ENCODE results near the gene FDX1. TPM values are rescaled to one million over a fixed set of nuclear protein-coding genes. Genes with fewer than 3 reads are reported as not detected.

FDX1 gene
- total and polyA plus RNA-seq, 2 of the 8 experiments (the other 6 are each of a cell fraction or from before 2014, with no cell fraction given): 3.7 to 9.6 TPM

GRCh38 chr11:110478410-110478809 is 48.7 kb downstream of the FDX1 start:
- no peak overlapping the region for H3K4ac ChIP-seq (replicated peaks; ENCODE audit: insufficient read length, low read depth, low read length)
- H3K4me2 ChIP-seq (ENCODE audit: insufficient read depth in 1 of 2, low read depth in 2 of 2, low read length in 2 of 2): no peak overlapping the region; a peak in 2 of 4 replicates
- DNase-seq (ENCODE audit: low read depth in 1 of 2, low spot score in 2 of 2): peak in 1 of 2 experiments; percentile 88
- no peak overlapping the region for H2AFZ ChIP-seq (ENCODE audit: low read length)
- H2BK5ac ChIP-seq (ENCODE audit: low read depth, low read length): no peak overlapping the region
- H3K27ac ChIP-seq (ENCODE audit: low read depth, low read length): no peak overlapping the region
- H3K9me3 ChIP-seq (ENCODE audit: insufficient read depth in 2 of 2, low read depth in 1 of 2, low read length in 1 of 2): no peaks in the 10 kb centered on the region
- H4K8ac ChIP-seq (ENCODE audit: extremely low read depth, insufficient read depth, low read length): no peak overlapping the region
- no peaks in the 10 kb centered on the region for H3K79me1 ChIP-seq (ENCODE audit: low read depth, low read length)
- peaks cover 2 to 10% (median 4%) of the 10 kb centered on the region in 4 experiments for H3K4me1 ChIP-seq (replicated peaks in 1 of 4; ENCODE audit: control insufficient read depth in 3 of 4, insufficient read depth in 4 of 4, low read length in 3 of 4)
- H3K36me3 ChIP-seq (ENCODE audit: control insufficient read depth in 2 of 4, insufficient read depth in 4 of 4, low read length in 3 of 4): no peaks in the 10 kb centered on the region
- FAIRE-seq: peak; percentile 85
- no peak overlapping the region for H3K23ac ChIP-seq (ENCODE audit: insufficient read length)
- H3K18ac ChIP-seq (ENCODE audit: extremely low read depth, low read length): no peak overlapping the region
- H4K20me1 ChIP-seq (replicated peaks in 1 of 2; ENCODE audit: control insufficient read depth in 1 of 2, insufficient read depth in 2 of 2, low read length in 2 of 2): no peaks in the 10 kb centered on the region
- H3K79me2 ChIP-seq (ENCODE audit: control insufficient read depth in 1 of 2, insufficient read depth in 2 of 2, low read length in 2 of 2): no peaks in the 10 kb centered on the region
- no peak overlapping the region for H2BK12ac ChIP-seq (ENCODE audit: low read depth, low read length)
- no peak overlapping the region for H3K9ac ChIP-seq (replicated peaks in 1 of 4; ENCODE audit: extremely low read depth in 1 of 4, low read depth in 3 of 4, low read length in 3 of 4)
- H2BK120ac ChIP-seq (replicated peaks; ENCODE audit: low read depth, low read length): no peak overlapping the region
- WGBS, 2 experiments (ENCODE audit: extremely low coverage in 1 of 2, insufficient coverage in 1 of 2, insufficient read length in 1 of 2, insufficient replicate concordance in 2 of 2, low coverage in 1 of 2, low lambda C conversion rate in 2 of 2, missing lambda C conversion rate in 1 of 2): 42% methylated on average over 12 of the region's 12 CpGs; no CpG with 5 or more reads in 1 of the 2 experiments
- H2AK5ac ChIP-seq (ENCODE audit: low read depth, low read length): no peak overlapping the region
- H3K56ac ChIP-seq (replicated peaks; ENCODE audit: insufficient read length, low read depth, low read length): no peak overlapping the region
- no peaks in the 10 kb centered on the region for H3K23me2 ChIP-seq (ENCODE audit: low read depth, low read length)
- H3K14ac ChIP-seq (ENCODE audit: insufficient read length): no peak overlapping the region
- POLR2A ChIA-PET (ENCODE audit: partially characterized antibody): no interaction called here
- no peaks in the 10 kb centered on the region for H3K27me3 ChIP-seq (replicated peaks in 1 of 4; ENCODE audit: control insufficient read depth in 3 of 4, extremely low read depth in 1 of 4, insufficient read depth in 3 of 4, low read length in 3 of 4)
- H2BK15ac ChIP-seq (ENCODE audit: low read length): no peak overlapping the region
- 0 out of 2 replicates have a peak overlapping the region, but pooled peaks have one; percentile 52 for H2BK20ac ChIP-seq (ENCODE audit: low read length)
- H3K4me3 ChIP-seq (ENCODE audit: extremely low read depth in 1 of 4, insufficient read depth in 2 of 4, low read depth in 3 of 4, low read length in 4 of 4): no peak overlapping the region
- H4K5ac ChIP-seq (ENCODE audit: insufficient read length, low read depth, low read length): no peak overlapping the region
- no peak overlapping the region for H4K91ac ChIP-seq (replicated peaks; ENCODE audit: insufficient read length, low read length)
- CTCF ChIA-PET (ENCODE audit: partially characterized antibody): interaction anchor here (0.6 to 3.3 kb wide), 48 partner anchors 10 to 951 kb away, joined by 3 to 39 read pairs (median 4); no protein-coding TSS in a partner anchor
- no peak for TF ChIP-seq JUN (IDR thresholded peaks at IDR 0.05; ENCODE audit: low read depth, low read length)
- no peak for TF ChIP-seq ATF3 (IDR thresholded peaks at IDR 0.05; ENCODE audit: insufficient read depth, low read depth, low read length)
- TF ChIP-seq SIRT6 (IDR thresholded peaks at IDR 0.05; ENCODE audit: low read length): no peak
- no peak for TF ChIP-seq JUND (IDR thresholded peaks at IDR 0.05; ENCODE audit: low read length)
- no peak for TF ChIP-seq KDM1A (IDR thresholded peaks at IDR 0.05; ENCODE audit: borderline replicate concordance, low read length)
- TF ChIP-seq TEAD4 (IDR thresholded peaks at IDR 0.05; ENCODE audit: low read depth, low read length): peak; percentile 61
- TF ChIP-seq CREB1 (IDR thresholded peaks at IDR 0.05): peak; percentile 31; the same call in 1 of the 2 replicates
- TF ChIP-seq SP4 (IDR thresholded peaks at IDR 0.05; ENCODE audit: low read length): no peak
- TF ChIP-seq CTBP2 (IDR thresholded peaks at IDR 0.05; ENCODE audit: borderline replicate concordance, insufficient read depth, insufficient read length, low read length): peak; percentile 65
- TF ChIP-seq TAF1 (IDR thresholded peaks at IDR 0.05; ENCODE audit: low read depth, low read length): no peak
- no peak for TF ChIP-seq PHF8 (conservative IDR thresholded peaks at IDR 0.05; ENCODE audit: low read depth, low read length)
- no peak for TF ChIP-seq TAF7 (optimal IDR thresholded peaks at IDR 0.05; ENCODE audit: borderline replicate concordance, low read depth, low read length)
- TF ChIP-seq POLR2A (IDR thresholded peaks at IDR 0.05; ENCODE audit: control extremely low read depth in 1 of 2, low read depth in 2 of 2, low read length in 2 of 2): no peak
- no peak for TF ChIP-seq BRCA1 (IDR thresholded peaks at IDR 0.05; ENCODE audit: low read depth, low read length)
- no peak for TF ChIP-seq CEBPB (IDR thresholded peaks at IDR 0.05; ENCODE audit: low read depth, low read length)
- no peak for TF ChIP-seq MAFK (IDR thresholded peaks at IDR 0.05; ENCODE audit: low read depth, low read length)
